T47D (cell line): ENCODE data around the gene CYP51A1.
"Not testable (repeated sequence)": the region's sequence is repeated elsewhere in the genome, so short reads cannot be mapped to it uniquely, and the experiment has no call there.

Source experiments
- DNase-seq, 2 experiments: peaks; one replicate each; pipeline versions ENCODE4 v3.0.0 to v3.0.0-alpha.2; 2011 to 2012; ENCODE audit warnings: low read depth in 1 of 2, low spot score in 1 of 2
- JUND ChIP-seq: IDR thresholded peaks from 2 replicates; pipeline ENCODE4 v1.6.1; 2012; ENCODE audit warnings: low read depth
- in situ Hi-C: cut with HindIII; loops from 2 replicates; pipeline ENCODE4 v1.10.0; 2016; ENCODE audit warnings: low sequenced_read_pairs, low pct_unique_long_range_greater_than_20kb

CYP51A1 gene

DNA sequence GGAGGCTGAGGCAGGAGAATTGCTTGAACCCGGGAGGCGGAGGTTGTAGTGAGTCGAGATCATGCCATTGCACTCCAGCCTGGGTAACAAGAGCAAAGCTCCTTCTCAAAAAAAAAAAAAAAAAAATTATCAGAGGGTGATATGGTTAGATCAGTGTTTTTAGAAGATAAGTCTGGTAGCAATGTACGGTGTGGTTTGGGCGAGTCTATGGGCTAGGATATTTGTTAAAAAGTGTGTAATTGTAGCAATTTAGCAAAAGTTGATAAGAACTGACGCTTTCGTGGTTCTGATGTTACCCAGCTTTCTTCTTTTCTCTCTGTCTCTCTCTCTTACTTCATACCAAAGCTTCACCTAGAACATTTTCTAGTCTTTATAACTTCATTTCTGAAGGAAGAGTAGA, 6.9 kb upstream of the CYP51A1 start:
- TF ChIP-seq JUND, result no peak
- in situ Hi-C loops, result no loop called here

DNA sequence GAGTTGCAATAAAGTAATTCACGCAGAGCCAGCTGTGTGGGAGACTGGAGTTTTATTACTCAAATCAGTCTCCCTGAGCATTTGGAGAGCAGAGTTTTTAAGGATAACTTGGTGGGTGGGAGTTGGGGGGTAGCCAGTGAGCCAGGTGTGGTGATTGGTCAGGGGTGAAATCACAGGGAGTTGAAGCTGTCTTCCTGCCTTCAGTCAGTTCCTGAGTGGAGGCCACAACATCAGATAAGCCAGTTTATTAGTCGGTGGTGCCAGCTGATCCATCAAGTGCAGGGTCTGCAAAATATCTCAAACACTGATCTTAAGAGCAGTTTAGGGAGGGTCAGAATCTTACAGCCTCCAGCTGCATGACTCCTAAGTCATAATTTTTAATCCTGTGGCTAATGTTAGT, 3.3 kb upstream of the CYP51A1 start:
- no peak for DNase-seq
- no peak for TF ChIP-seq JUND
- in situ Hi-C loops, result no loop called here

More for the DNA sequence above, 6.9 kb upstream of the CYP51A1 start:
- no peak for DNase-seq

DNA sequence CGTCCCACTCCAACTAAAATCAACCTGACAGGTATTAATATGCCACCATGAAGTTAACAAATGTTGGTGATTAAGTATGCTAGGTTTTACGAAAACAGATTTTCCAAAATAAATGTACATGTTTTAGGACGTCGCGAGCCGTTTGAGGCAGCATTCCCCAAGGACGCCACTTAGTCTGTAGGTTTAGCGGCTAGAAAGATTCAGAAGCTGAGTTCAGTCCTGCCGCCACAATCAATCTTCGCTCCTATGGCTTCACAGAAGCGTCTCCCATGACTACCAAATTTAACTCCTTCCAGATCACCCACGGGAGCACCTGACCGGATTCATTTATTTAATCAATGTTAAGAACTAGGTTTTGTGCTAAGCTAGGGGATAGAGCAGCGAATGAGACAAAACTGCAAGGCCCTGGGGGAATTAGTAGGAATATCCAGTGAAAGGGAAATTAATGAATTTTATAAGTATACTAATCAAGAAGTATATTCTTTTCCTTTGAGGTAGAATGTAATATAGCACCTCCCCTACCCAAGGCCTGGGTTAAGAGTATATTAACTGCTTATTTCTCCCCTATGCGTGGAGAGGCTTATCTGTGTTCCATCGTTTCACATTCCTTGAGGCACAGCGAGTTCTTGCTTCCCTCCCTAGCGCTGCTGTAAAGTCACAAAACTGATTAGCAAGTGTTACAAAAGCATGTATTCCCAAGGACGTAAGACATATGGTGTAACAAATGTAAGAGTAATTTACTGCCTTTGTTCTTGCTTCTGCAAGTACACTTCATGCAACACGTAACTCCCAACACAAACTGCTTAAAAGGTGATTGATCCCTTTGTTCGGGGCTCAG, 994 bp upstream of the CYP51A1 start:
- DNase-seq, result peak; percentile 37 to 40
- no peak for TF ChIP-seq JUND
- in situ Hi-C loops, result no loop called here

DNA sequence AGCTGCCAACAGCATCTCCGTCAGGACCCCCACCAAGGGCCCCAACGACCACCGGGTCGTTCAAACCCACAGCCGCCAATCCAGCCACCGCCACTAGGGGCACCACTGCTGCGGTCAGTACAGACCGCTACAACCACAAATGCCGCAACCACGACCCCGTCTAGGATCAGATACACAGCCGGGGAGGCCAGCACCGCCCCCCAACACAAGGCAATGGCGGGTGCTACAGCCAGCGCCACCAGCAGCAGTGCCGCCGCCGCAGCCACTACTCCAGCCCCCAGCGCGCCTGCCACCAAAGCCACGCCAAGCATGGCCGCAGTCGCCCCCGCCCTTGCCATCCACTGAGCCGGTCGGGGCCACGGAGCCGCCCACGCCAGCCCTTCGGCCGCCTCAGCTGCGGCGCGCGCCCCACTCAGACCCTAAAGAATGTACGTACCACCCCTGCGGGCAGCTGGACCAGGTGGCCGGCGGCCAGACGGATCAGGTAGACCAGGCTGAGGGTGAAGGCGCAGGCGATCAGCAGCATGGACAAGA, 473 bp downstream of the CYP51A1 start:
- in situ Hi-C loops, result no loop called here
- DNase-seq, result peak; percentile 11 to 53
- no peak for TF ChIP-seq JUND

- no peak for DNase-seq
- no peak for TF ChIP-seq JUND
- in situ Hi-C loops, result no loop called here
Observed at GRCh38 chr7:92133133-92133736, 1.0 kb downstream of the CYP51A1 start.

DNA sequence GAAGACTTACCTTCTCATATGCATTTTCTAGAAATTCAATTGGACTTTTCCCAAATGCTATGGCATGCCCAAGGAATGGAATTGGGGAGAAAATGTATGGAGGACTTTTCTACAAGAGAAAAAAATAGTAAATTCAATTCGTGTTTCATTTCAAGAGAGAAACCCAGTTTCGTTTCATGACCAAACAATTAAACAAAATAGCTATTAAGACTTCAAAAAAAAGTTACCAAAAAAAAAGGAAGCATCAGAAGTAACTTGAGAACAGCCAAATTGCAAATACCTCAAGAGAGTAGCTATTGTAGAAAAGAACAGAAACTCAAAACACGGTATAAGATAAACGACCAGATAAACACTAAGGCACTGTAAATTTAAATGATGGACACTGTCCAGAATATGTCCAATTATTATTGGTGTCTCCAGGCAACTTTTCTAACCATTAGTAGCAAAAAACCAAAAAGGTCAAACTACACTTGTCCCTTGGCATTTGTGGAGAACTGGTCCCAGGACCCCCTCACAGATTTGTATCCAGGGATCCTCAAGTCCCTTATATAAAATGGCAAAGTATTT, 2.4 kb downstream of the CYP51A1 start:
- no peak for TF ChIP-seq JUND
- in situ Hi-C loops, result no loop called here
- DNase-seq, result no peak

DNA sequence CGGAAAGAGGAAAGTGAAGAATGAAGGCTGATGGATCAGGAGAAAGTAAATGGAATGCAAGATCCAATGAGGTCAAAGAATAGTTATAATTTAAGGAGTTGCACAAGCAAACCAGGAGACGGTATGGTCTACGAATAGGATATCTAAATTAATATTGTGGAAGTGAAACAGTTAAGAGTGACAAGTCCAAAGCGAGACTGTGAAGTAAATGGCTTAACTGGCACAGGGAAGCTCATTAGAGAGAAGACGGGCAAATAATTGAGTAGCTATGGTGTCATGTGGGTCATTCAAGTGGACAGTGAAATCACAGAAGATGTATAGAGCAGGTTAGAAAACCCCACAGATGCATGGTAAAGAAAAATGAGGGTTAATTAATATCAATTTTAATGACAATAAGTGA, 3.2 kb downstream of the CYP51A1 start:
- no peak for DNase-seq
- in situ Hi-C loops, result no loop called here
- no peak for TF ChIP-seq JUND

DNA sequence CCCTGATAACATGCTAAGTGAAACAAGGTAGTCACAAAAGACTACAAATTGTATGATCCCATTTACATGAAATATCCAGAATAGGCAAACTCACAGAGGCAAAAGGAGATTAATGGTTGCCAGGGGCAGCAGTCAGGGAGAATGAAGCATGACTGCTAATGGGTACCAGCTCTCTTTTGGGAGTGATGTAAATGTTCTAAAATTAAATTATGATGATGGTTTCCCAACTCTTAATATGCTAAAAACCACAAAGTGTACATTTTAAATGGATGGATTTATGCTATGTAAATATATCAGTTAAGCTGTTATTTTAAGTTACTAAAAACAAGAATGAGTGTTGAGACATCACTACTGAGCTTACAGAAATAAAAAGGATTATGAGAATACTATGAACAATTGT, 12.6 kb downstream of the CYP51A1 start:
- DNase-seq, result no peak
- no peak for TF ChIP-seq JUND
- in situ Hi-C loops, result no loop called here

- in situ Hi-C loops, result no loop called here
- TF ChIP-seq JUND, result no peak
- DNase-seq, result no peak
Observed at GRCh38 chr7:92119213-92119759, 15.0 kb downstream of the CYP51A1 start.

DNA sequence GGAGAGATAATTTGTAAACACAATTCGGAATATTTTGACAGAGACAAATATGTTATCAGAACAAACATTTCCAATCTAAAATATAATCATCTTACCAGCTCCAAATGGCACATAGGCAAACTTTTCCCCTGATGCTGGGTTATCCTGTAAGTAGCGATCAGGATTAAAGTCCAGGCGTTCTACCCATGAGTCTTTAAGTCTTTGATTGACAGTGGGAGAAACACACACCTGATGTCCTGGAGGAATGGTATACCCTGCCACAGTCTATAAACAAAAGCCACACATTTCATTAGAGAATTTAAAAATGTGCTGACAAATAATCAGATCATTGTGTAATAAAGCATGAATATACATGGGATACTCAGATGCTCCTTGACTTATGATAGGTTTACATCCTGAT, 17.3 kb downstream of the CYP51A1 start:
- in situ Hi-C loops, result no loop called here
- TF ChIP-seq JUND, result no peak
- DNase-seq, result no peak

DNA sequence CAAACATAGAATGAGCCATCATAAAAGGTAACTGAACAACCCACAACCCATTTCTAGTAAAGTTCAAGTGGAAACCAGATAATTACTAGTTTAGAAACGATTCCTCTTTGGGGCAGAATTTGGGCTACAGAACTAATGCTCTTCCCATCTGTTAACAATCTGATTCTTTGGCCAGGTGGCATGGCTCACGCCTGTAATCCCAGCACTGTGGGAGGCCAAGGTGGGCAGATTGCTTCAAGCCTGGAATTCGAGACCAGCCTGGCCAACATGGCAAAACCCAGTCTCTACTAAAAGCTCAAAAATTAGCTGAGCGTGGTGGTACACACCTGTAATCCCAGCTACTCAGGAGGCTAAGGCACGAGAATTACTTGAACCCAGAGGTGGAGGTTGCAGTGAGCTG, 18.5 kb downstream of the CYP51A1 start:
- TF ChIP-seq JUND, result no peak
- DNase-seq, result no peak
- in situ Hi-C loops, result no loop called here

DNA sequence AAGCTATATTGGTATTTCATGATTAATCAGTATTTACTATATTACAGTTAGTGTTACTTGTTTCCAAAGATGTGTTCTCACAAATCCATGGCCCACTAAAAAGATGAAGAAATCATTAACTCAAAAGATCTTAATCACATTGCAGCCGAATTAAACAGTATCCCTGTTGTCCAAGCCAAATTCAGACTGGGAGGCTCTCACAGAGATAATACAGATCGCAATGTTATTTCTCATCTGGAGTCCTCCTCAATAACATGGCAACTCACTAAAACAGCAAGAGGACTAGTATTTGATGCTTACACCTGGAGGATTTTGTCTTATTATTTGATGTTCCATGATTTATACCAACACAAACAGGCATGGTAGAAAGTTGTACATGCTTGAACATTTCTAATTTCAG, 23.4 kb downstream of the CYP51A1 start:
- no peak for TF ChIP-seq JUND
- no peak for DNase-seq
- in situ Hi-C loops, result no loop called here

DNA sequence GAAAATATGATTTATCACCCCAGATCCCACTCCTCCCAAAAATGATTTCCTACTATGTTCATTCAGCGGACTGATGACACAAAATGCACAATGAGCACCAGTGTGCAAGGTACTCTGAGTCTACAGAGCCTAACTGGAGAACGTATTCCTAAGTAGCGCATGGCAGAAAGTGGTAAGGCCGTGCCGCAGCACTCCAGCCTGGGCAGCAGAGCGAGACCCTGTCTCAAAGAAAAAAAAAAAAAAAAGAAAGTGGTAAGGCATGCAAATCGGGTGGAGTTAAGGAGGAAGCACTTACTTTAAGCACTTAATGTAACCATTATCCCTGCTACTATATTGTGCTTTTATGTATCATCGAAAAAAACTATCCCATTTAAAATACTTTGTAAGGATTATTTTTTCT, 25.5 kb downstream of the CYP51A1 start:
- no peak for DNase-seq
- in situ Hi-C loops, result no loop called here
- no peak for TF ChIP-seq JUND

DNA sequence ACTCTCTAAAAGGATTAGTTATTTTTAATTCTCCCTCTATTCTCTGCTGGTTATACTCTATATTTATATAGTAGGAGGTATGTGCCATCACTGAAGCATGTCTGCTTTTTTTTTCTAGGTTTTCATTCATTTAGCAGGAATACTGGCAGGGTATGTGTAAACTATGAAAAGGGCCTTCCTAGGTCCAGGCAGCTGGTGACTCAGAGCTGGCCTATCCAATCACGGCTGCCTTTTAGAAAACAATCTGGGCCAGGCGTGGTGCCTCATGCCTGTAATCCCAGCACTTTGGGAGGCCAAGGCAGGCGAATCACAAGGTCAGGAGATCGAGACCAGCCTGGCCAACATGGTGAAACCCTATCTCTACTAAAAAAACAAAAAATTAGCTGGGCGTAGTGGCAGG, 31.4 kb downstream of the CYP51A1 start:
- in situ Hi-C loops, result not testable (repeated sequence)

More for the DNA sequence above, 31.4 kb downstream of the CYP51A1 start:
- DNase-seq, result not testable (repeated sequence)
